GM20000 (cell line): ENCODE results near the gene FRYL.
"Not testable (repeated sequence)": the region's sequence is repeated elsewhere in the genome, so short reads cannot be mapped to it uniquely, and the experiment has no call there.

Source experiments
- DNase-seq: peaks from one replicate; pipeline ENCODE4 v3.0.0; 2012; ENCODE audit warnings: low spot score
- TF ChIP-seq, protein P1 (sequence below): IDR thresholded peaks from 2 replicates; pipeline ENCODE4 v1.5.1; 2012; ENCODE audit warnings: mild to moderate bottlenecking, control low read depth; ENCODE audit errors: extremely low read depth, missing control alignments

Gene FRYL

DNA sequence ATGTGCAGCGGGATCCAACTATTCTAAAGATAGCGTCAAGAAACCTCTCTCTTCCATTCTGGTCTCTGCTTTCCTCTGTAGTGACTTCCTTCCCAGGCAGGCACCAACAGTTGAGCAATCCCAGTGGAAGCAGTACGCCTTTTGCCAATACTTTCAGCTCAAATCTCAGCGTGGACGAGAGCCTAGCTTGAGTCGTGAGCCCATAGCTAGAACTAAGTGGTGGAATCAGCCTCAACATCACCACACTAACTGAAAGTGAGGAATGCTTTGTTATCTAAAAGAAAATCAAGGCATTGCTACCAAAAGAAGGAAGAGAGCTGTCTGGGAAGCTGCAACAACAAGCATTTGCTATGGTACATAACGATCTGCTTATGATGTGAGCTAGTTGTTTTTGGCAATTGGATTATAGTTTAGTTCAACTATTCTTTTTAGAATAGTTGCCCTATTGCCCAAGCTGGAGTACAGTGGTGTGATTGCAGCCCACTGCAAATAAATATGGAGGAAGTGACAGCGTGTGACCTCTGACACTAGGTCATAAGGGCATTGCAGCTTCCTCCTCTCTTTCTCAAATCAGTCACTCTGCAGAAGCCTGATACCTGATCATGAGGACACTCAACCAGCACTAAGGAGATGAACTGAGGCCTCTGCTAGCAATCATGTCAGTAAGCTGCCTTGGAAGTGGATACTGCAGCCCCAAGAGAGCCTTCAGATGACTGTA lies 24.7 kb upstream of the FRYL start:
- no peak for DNase-seq
- TF ChIP-seq, protein P1, sequence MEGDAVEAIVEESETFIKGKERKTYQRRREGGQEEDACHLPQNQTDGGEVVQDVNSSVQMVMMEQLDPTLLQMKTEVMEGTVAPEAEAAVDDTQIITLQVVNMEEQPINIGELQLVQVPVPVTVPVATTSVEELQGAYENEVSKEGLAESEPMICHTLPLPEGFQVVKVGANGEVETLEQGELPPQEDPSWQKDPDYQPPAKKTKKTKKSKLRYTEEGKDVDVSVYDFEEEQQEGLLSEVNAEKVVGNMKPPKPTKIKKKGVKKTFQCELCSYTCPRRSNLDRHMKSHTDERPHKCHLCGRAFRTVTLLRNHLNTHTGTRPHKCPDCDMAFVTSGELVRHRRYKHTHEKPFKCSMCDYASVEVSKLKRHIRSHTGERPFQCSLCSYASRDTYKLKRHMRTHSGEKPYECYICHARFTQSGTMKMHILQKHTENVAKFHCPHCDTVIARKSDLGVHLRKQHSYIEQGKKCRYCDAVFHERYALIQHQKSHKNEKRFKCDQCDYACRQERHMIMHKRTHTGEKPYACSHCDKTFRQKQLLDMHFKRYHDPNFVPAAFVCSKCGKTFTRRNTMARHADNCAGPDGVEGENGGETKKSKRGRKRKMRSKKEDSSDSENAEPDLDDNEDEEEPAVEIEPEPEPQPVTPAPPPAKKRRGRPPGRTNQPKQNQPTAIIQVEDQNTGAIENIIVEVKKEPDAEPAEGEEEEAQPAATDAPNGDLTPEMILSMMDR = no peak

DNA sequence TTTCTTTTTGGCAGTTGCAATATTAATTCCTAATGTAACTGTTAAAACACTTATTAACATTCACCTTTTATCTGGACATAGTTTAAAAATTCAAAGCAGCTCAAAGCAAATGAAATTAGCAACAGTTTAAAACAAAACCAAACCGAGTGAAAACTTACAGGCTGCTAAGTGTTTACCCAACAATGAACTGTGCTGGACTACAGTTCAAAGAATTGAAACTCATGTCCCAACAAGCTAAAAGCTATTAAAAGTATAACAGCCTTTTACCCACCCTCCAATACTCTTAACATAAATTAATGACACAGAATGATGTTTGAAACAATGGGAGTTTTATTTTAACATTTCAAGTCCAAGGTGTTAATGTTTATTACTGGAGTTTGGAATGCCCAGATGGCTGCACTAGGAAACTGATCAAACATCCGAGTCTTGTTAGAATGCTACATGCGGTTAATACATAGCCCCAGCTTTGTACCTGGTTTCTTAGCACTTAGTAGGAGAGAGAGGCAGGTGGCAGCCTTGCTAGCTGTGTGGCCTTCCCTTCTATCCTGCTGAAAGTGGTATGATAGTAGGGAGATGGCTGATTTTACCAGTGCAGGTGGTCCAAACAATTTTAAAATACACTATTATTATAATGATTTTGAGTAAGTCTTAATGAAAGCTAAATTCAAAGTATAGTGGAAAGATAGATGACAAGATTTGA lies 21.1 kb upstream of the FRYL start:
- TF ChIP-seq, protein P1 = no peak
- DNase-seq = no peak

DNA sequence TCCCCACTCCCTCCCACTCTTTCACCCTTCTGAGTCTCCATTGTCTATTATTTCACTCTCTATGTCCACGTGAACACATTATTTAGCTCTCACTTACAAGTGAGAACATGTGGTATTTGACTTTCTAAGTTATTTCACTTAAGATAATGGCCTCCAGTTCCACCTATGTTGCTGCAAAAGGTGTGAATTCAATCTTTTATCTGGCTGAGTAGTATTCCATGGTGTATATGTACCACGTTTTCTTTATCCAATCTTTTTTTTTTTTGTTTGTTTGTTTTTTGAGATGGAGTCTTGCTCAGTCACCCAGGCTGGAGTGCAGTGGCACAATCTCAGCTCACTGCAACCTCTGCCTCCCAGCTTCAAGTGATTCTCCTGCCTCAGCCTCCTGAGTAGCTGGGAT lies 20.1 kb upstream of the FRYL start:
- DNase-seq = not testable (repeated sequence)

DNA sequence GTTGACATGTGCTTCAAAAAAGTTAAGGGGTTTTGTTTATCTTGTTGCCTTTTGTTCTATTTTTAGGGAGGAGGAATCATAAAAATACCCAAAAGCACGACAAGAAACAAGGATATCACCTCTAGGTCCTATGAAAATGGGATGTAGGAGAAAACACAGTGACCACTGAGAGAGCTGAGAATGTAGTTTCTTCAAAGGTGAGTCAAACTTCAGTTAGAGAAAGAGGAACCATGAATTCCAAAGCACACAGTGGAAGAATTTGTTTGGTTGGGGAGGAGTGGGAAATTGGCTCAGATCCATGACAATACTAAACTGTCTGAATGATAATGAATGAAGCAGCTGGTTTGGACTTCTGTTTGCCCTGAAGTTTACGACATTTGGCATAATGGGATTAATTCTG lies 19.1 kb upstream of the FRYL start:
- no peak for DNase-seq
- TF ChIP-seq, protein P1 = no peak

DNA sequence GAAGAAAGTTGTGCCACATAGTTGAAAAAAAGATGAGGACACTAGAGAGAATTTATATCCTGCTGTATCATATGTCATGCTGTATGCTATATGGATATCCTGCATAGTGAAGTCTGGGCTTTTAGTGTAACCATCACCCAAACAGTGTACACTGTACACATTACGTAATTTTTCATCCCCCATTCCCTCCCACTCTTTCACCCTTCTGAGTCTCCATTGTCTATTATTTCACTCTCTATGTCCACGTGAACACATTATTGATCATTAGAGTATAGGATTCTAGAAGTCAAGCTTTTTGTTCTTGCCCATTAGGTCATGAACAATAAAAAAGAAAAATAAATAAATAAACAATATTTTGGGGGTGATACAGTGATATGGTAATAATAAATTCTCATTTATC lies 18.0 kb upstream of the FRYL start:
- TF ChIP-seq, protein P1 = no peak
- DNase-seq = no peak

DNA sequence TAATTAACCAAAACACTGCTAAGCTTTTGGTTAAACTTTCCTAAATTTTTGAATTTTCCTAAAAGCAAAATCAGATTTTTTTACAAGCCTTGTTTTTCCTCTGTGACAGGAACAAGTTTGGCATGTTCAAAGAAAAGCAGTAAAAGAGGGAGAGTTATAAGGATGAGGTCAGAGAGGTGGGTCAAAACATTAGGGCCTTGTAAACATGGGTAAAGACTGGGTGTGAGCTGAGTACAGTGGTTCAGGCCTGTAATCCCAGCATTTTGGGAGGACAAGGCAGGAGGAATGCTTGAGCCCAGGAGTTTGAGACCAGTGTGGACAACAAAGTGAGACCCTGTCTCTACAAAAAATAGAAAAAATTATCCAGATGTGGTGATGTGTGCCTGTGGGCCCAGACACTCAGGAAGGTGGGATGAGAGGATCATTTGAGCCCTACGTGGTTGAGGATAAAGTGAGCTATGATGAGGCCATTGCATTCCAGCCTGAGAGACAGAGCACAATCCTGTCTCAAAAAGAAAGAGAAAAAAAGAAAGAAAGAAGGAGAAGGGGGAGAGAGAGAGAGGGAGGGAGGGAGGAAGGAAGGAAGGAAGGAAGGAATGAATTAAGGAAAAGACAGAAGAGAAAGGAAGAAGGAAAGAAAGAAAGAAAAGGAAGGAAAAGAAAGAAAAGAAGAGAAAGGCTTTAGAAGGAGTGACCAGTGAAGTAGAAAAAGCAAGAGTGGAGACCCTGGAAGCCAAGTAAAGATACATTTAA lies 17.0 kb upstream of the FRYL start:
- TF ChIP-seq, protein P1 = no peak
- no peak for DNase-seq

DNA sequence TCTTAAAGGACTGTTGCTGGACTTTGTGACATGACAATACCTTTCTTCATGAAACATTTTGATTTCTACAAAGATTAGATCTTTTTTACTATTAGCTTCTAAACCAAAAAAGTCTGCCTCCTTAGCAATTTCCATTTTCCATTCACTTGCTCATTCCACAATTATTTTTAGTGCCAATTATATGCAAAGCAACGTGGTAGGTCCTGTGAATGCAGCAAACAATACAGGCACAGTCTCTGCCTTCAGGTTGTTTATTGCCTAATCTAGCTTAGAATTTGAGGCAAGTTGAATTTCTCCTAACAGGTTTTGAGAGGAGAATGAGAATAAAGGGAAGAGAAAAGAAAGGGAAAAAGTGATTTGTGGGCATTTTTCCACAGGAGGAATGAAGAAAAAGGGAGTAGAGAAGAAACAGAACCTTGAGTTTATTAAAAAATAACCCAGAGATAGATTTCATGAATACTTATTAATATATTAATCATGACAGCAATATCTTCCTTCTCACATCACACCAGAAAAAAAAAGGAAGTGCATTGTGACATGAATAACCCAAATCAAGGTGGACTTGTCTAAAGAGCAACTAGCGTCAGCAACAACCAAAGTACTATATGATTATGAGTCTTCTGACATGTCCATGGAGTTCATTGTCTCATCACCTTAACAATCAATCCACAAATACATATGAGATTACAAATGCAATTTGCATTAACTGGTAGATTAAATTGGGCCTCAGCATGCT lies 16.3 kb upstream of the FRYL start:
- no peak for DNase-seq
- TF ChIP-seq, protein P1 = no peak
